Stimulated activated naive CD8-positive, alpha-beta T cell treated with anti-CD3 and anti-CD28 coated beads, Interleukin-15, amount 100 ng/mL, for 72 hours (primary cell): ENCODE data around the gene TYR.
A peak's percentile ranks its signal among the peaks of the same experiment; 100 is the strongest.
"Not testable (repeated sequence)": the region's sequence is repeated elsewhere in the genome, so short reads cannot be mapped to it uniquely, and the experiment has no call there.

Source experiments
- ATAC-seq: fragments of 150-1000 bp; cut with Tn5 transposase; 2 replicates; pipeline ENCODE4 v1.10.0; 2021; ENCODE audit warnings: mild to moderate bottlenecking, moderate library complexity
- DNase-seq, 2 donors: peaks; one replicate each; pipeline ENCODE4 v3.0.0; 2021 to 2022
- H3K27ac Mint-ChIP-seq, 2 donors: one replicate each; pipeline ENCODE4 v1.8.0; 2022; ENCODE audit warnings: mild to moderate bottlenecking in 2 of 2, mixed read lengths in 2 of 2, moderate library complexity in 2 of 2
- H3K27me3 Mint-ChIP-seq: one replicate; pipeline ENCODE4 v1.8.0; 2022; ENCODE audit warnings: mixed read lengths
- H3K4me1 Mint-ChIP-seq: one replicate; pipeline ENCODE4 v1.8.0; 2022; ENCODE audit warnings: mild to moderate bottlenecking, mixed read lengths
- H3K4me3 Mint-ChIP-seq, 2 donors: one replicate each; pipeline ENCODE4 v1.8.0; 2022; ENCODE audit warnings: mild to moderate bottlenecking in 2 of 2, mixed read lengths in 2 of 2, moderate library complexity in 1 of 2
- H3K9me3 Mint-ChIP-seq, 2 donors: one replicate each; pipeline ENCODE4 v1.8.0; 2022; ENCODE audit warnings: mixed read lengths in 2 of 2

The TYR gene

DNA sequence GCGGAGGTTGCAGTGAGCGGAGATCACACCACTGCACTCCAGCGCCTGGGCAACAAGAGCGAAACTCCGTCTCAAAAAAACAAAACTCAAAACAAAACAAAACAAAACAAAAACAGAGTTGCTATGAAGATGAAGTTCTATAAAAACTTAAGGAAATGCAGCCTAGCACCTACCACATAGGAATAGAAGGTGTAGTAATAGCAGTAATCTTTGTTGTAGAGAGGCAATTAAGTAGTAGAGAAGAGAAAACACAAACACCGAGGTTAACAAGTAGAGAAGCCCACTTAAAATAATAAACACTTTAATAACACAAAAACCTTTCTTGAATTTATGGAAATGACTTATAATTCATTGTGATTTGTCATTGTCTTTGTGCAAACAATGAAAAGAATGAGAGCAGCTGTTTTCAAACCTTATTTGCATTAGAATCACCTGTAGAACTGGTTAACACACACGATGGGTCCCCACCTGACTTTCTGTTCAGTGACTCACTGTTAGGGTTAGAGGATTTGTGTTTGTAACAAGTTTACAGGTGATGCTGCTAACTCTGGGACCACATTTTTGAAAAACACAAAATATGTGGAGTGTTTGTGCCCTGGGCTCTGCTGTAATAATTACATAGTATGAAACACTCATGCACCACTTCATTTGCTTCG is 43.1 kb downstream of the TYR start:
- no peak for ATAC-seq
- Mint-ChIP-seq H3K9me3 (no peaks in the 10 kb centered on the region), H3K27ac (no peak overlapping the region), H3K4me3 (no peak overlapping the region), H3K27me3 (no peaks in the 10 kb centered on the region), H3K4me1 (no peaks in the 10 kb centered on the region)
- no peak for DNase-seq

DNA sequence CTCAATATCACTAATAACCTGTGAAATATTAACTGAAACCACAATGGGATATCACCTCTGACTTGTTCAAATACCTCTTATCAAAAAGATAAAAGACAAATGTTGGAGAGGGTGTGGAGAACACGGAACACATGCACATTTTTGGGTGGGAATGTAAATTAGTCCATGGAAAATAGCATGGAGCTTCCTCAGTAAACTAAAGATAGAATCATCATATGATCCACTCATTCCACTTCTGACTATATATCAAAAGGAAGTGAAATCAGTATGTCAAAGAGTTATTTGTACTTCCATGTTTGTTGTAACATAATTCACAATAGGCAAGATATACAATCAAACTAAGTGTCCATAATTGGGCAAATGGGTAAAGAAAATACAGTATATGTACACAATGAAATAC is 57.4 kb downstream of the TYR start:
- no peak overlapping the region for H3K4me3 Mint-ChIP-seq
- no peak for ATAC-seq
- no peaks in the 10 kb centered on the region for H3K9me3 Mint-ChIP-seq
- H3K27ac Mint-ChIP-seq = no peak overlapping the region
- H3K4me1 Mint-ChIP-seq = no peaks in the 10 kb centered on the region
- no peak for DNase-seq
- H3K27me3 Mint-ChIP-seq = no peaks in the 10 kb centered on the region

GRCh38 chr11:89235976-89236375 is 58.3 kb downstream of the TYR start:
- no peak overlapping the region for H3K4me3 Mint-ChIP-seq
- ATAC-seq = no peak
- no peaks in the 10 kb centered on the region for H3K9me3 Mint-ChIP-seq
- no peaks in the 10 kb centered on the region for H3K27me3 Mint-ChIP-seq
- DNase-seq = no peak
- no peak overlapping the region for H3K27ac Mint-ChIP-seq
- no peaks in the 10 kb centered on the region for H3K4me1 Mint-ChIP-seq

GRCh38 chr11:89247007-89247406 is 69.3 kb downstream of the TYR start:
- DNase-seq, H3K4me1 Mint-ChIP-seq, H3K9me3 Mint-ChIP-seq, H3K27me3 Mint-ChIP-seq, H3K27ac Mint-ChIP-seq, H3K4me3 Mint-ChIP-seq, ATAC-seq: not testable (repeated sequence)

GRCh38 chr11:89249196-89249595 is 71.5 kb downstream of the TYR start:
- DNase-seq = no peak
- Mint-ChIP-seq H3K9me3 (no peaks in the 10 kb centered on the region), H3K27ac (no peak overlapping the region), H3K4me3 (no peak overlapping the region), H3K4me1 (no peaks in the 10 kb centered on the region), H3K27me3 (no peaks in the 10 kb centered on the region)
- no peak for ATAC-seq

DNA sequence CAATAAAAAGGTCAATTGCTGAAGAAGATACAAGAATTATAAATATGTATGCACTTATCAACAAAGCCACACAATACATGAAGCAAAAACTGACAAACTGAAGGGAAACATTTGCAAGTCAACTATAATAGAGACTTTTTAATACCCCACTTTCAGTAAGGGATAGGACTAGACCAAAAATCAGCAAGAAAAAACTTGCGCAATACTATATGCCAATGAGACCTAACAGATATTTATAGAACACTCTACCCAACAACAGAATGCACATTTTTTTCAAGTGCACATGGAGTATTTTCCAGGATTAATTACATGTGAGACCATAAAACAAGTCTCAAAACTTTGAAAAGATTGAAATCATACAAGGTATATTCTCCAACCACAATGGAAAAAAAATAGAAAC is 83.8 kb downstream of the TYR start:
- not testable (repeated sequence) for ATAC-seq, DNase-seq, H3K27ac Mint-ChIP-seq, H3K27me3 Mint-ChIP-seq, H3K4me3 Mint-ChIP-seq, H3K4me1 Mint-ChIP-seq, H3K9me3 Mint-ChIP-seq

GRCh38 chr11:89267660-89268302 is 90.1 kb downstream of the TYR start:
- Mint-ChIP-seq H3K27me3 (no peaks in the 10 kb centered on the region), H3K4me3 (no peak overlapping the region), H3K27ac (no peak overlapping the region), H3K9me3 (no peaks in the 10 kb centered on the region), H3K4me1 (no peaks in the 10 kb centered on the region)
- DNase-seq (no peak), ATAC-seq (no peak)

DNA sequence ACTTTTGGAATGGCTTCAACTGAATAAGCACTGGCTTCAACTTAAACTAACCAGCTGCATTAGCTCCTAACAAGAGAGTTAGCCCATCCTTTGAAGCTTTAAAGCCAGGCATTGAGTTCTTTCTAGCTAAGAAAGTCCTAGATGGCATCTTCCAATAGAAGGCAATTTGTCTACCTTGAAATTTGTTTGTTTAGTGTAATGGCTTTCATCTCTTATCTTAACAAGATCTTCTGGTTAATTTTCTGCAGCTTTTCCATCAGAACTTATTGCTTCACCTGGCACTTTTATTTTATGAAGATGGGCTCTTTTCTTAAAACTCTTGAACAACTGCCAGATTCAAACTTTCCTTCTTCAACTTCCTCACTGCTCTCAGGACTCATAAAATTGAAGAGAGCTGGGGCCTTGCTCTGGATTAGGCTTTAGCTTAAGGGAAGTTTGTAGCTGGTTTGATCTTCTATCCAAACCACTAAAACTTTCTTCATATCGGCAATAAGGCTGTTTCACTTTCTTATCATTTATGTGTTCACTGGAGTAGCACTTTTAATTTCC is 94.9 kb downstream of the TYR start:
- not testable (repeated sequence) for H3K27ac Mint-ChIP-seq, ATAC-seq, H3K27me3 Mint-ChIP-seq, H3K9me3 Mint-ChIP-seq, H3K4me1 Mint-ChIP-seq, DNase-seq, H3K4me3 Mint-ChIP-seq

DNA sequence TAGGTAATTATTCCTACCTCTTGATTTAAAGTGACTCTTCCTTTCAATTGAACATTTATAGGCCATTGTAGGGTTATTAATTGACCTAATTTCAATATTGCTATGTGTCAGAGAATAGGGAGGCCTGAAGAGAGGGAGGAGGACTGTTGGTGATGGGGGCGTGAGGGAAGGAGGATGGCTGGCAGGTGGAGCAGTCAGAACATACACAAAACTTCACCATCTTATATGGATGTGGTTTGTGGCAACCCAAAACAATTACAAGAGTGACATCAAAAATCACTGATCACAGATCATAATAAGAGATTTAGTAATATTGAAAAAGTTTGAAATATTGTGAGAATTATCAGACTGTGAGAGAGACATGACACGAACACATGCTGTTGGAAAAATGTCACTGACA is 95.5 kb downstream of the TYR start:
- H3K4me1 Mint-ChIP-seq, DNase-seq, H3K27me3 Mint-ChIP-seq, H3K9me3 Mint-ChIP-seq, H3K4me3 Mint-ChIP-seq, H3K27ac Mint-ChIP-seq: not testable (repeated sequence)
- ATAC-seq = peak; percentile 78

DNA sequence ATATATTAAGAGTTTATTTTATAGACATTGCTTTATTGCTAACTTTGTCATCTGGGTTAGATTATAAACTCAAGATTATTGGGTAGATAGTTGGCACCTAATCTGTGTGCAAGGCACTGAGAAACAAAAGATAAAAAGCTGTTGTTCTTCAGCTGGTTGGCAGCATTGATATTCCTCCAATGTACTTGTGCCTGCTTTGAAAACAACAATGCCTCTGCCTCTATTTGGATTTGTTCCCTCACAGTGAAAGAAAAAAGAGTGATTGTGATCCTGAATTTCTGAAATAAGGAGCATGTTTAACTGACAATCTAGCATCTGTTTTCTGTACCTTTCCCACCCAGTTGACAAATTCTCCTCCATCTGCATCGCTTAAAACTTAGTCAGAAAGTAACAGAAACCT is 98.3 kb downstream of the TYR start:
- Mint-ChIP-seq H3K9me3 (no peaks in the 10 kb centered on the region), H3K4me3 (no peak overlapping the region), H3K27ac (no peak overlapping the region), H3K27me3 (peaks cover 7% of the 10 kb centered on the region), H3K4me1 (no peaks in the 10 kb centered on the region)
- ATAC-seq (no peak), DNase-seq (no peak)

- no peaks in the 10 kb centered on the region for H3K4me1 Mint-ChIP-seq
- no peak for ATAC-seq
- no peak overlapping the region for H3K4me3 Mint-ChIP-seq
- DNase-seq = no peak
- peaks cover 7% of the 10 kb centered on the region for H3K27me3 Mint-ChIP-seq
- H3K27ac Mint-ChIP-seq = no peak overlapping the region
- H3K9me3 Mint-ChIP-seq = no peaks in the 10 kb centered on the region
These were observed 101.5 kb downstream of the TYR start for GRCh38 chr11:89279176-89279575.

GRCh38 chr11:89281032-89281677 is 103.5 kb downstream of the TYR start:
- not testable (repeated sequence) for H3K9me3 Mint-ChIP-seq, DNase-seq, H3K4me3 Mint-ChIP-seq, H3K27ac Mint-ChIP-seq, H3K4me1 Mint-ChIP-seq, ATAC-seq, H3K27me3 Mint-ChIP-seq

GRCh38 chr11:89286601-89287000 is 108.9 kb downstream of the TYR start:
- DNase-seq, H3K27me3 Mint-ChIP-seq, H3K9me3 Mint-ChIP-seq, H3K4me1 Mint-ChIP-seq, H3K4me3 Mint-ChIP-seq, H3K27ac Mint-ChIP-seq, ATAC-seq: not testable (repeated sequence)

- H3K4me3 Mint-ChIP-seq, DNase-seq, ATAC-seq, H3K27ac Mint-ChIP-seq, H3K4me1 Mint-ChIP-seq, H3K27me3 Mint-ChIP-seq, H3K9me3 Mint-ChIP-seq: not testable (repeated sequence)
These were observed 110.3 kb downstream of the TYR start for GRCh38 chr11:89288004-89288403.

DNA sequence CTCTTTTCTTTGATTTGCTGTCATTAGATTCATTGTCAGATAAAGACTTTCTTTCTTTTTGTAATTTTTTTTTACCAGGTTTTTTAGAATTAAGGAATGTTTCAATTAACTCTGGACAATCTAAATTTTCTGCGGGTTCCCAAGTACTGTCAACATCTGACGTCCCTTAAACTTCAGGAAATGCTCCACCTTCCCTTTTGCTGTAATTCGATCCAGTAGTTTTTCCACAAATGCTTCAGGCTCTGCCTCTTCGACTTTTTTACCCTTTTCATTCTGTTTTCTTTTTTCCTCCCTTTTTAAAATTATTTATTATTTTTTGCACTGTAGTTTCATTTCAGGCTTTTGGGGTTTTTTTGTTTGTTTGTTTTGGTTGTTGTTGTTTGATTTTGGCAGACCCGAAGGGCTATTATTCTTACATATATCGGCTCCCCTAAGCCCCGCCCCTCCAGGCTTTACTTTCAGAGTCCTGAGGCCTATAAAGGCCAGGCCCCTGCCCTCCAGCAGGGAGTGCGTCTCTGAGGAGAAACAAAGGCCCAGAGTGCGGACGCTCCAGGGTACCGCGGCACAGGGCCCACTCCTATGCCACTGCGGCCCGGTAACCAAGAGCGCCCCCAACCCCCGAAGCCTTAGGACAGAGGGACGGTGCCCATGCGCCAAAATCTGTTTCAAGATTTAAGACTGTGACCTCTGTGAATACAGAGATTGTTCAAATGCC is 116.4 kb downstream of the TYR start:
- no peak overlapping the region for H3K27ac Mint-ChIP-seq
- H3K27me3 Mint-ChIP-seq = peaks cover 8% of the 10 kb centered on the region
- no peaks in the 10 kb centered on the region for H3K9me3 Mint-ChIP-seq
- DNase-seq (no peak), ATAC-seq (no peak)
- H3K4me3 Mint-ChIP-seq = no peak overlapping the region
- no peaks in the 10 kb centered on the region for H3K4me1 Mint-ChIP-seq

DNA sequence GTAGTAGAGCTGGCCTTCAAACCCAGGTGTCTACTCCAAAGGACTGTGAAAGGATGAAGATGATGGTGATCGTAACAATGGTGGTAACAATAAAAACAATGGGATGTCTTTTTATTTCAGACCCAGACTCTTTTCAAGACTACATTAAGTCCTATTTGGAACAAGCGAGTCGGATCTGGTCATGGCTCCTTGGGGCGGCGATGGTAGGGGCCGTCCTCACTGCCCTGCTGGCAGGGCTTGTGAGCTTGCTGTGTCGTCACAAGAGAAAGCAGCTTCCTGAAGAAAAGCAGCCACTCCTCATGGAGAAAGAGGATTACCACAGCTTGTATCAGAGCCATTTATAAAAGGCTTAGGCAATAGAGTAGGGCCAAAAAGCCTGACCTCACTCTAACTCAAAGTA is 117.3 kb downstream of the TYR start:
- not testable (repeated sequence) for H3K4me1 Mint-ChIP-seq, DNase-seq, H3K27me3 Mint-ChIP-seq, H3K4me3 Mint-ChIP-seq, ATAC-seq, H3K27ac Mint-ChIP-seq, H3K9me3 Mint-ChIP-seq
